OCI-LY7 (cell line): ENCODE results near the gene KCNN3.

ENCODE experiments used
- EZH2phosphoT487 ChIP-seq: fragments of 200-600 bp; sonication (generic); IDR thresholded peaks from 2 replicates; pipeline ENCODE4 v1.6.1; 2018; ENCODE audit warnings: low read depth, borderline replicate concordance, mild to moderate bottlenecking, mixed run types, antibody characterized with exemption, low read length, moderate library complexity, mixed read lengths
- TF ChIP-seq, protein P1 (sequence below): fragments of 200-600 bp; sonication (generic); conservative IDR thresholded peaks from 2 replicates; pipeline ENCODE4 v1.5.1; 2014; ENCODE audit warnings: mild to moderate bottlenecking, antibody characterized with exemption, low read length, moderate library complexity, mixed read lengths

- TF ChIP-seq, protein P1, sequence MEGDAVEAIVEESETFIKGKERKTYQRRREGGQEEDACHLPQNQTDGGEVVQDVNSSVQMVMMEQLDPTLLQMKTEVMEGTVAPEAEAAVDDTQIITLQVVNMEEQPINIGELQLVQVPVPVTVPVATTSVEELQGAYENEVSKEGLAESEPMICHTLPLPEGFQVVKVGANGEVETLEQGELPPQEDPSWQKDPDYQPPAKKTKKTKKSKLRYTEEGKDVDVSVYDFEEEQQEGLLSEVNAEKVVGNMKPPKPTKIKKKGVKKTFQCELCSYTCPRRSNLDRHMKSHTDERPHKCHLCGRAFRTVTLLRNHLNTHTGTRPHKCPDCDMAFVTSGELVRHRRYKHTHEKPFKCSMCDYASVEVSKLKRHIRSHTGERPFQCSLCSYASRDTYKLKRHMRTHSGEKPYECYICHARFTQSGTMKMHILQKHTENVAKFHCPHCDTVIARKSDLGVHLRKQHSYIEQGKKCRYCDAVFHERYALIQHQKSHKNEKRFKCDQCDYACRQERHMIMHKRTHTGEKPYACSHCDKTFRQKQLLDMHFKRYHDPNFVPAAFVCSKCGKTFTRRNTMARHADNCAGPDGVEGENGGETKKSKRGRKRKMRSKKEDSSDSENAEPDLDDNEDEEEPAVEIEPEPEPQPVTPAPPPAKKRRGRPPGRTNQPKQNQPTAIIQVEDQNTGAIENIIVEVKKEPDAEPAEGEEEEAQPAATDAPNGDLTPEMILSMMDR = no peak
- no peak for TF ChIP-seq EZH2phosphoT487
Observed at GRCh38 chr1:154877370-154877974, 7.4 kb upstream of the KCNN3 start.
